ENCODE data around the gene ATP6V0E1.

DNA sequence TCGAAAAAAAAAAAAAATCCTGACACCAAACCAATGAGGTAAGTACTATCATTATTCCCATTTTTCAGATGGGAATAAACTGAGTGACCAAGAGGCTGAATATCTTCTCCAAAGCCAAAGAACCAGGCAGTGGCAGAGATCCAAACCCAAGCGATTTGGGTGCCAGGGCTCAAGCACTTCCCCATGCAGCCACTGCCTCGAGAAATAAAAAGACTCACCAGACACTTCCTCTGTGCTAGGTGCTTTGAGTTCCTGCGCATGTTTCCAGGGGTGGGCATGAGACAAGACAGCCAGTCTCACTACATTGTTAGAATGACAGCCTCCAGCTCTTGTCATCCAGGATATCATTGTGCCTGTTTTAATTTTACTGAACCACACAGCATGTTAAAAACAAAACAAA, 26.6 kb upstream of the ATP6V0E1 start:
- TF ChIP-seq, protein P1, sequence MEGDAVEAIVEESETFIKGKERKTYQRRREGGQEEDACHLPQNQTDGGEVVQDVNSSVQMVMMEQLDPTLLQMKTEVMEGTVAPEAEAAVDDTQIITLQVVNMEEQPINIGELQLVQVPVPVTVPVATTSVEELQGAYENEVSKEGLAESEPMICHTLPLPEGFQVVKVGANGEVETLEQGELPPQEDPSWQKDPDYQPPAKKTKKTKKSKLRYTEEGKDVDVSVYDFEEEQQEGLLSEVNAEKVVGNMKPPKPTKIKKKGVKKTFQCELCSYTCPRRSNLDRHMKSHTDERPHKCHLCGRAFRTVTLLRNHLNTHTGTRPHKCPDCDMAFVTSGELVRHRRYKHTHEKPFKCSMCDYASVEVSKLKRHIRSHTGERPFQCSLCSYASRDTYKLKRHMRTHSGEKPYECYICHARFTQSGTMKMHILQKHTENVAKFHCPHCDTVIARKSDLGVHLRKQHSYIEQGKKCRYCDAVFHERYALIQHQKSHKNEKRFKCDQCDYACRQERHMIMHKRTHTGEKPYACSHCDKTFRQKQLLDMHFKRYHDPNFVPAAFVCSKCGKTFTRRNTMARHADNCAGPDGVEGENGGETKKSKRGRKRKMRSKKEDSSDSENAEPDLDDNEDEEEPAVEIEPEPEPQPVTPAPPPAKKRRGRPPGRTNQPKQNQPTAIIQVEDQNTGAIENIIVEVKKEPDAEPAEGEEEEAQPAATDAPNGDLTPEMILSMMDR (IDR thresholded peaks at IDR 0.05) = no peak
- TF ChIP-seq POLR2A (IDR thresholded peaks at IDR 0.05) = no peak
